ENCODE measurements around the gene TTC29.
"Not testable (repeated sequence)": the region's sequence is repeated elsewhere in the genome, so short reads cannot be mapped to it uniquely, and the experiment has no call there.

The TTC29 gene

GRCh38 chr4:146674829-146675570 is 270.7 kb downstream of the TTC29 start:
- no peak for DNase-seq (ENCODE audit: low read depth)
- no peak overlapping the region for H3K4me3 ChIP-seq (ENCODE audit: low read length)
- no peak for TF ChIP-seq CTCF (conservative IDR thresholded peaks at IDR 0.05; ENCODE audit: low read length)

GRCh38 chr4:146663968-146664311 is 281.7 kb downstream of the TTC29 start:
- DNase-seq (ENCODE audit: low read depth); H3K4me3 ChIP-seq (ENCODE audit: low read length): not testable (repeated sequence)

- TF ChIP-seq CTCF (conservative IDR thresholded peaks at IDR 0.05; ENCODE audit: low read length): no peak
- DNase-seq (ENCODE audit: low read depth): no peak
- no peak overlapping the region for H3K4me3 ChIP-seq (ENCODE audit: low read length)
These were observed 284.3 kb downstream of the TTC29 start for GRCh38 chr4:146661367-146661766.
